GM19324 (cell line): ENCODE results near the gene CCNK.

Experiments used
- ATAC-seq: cut with Tn5 transposase; IDR thresholded peaks from one replicate; pipeline ENCODE4 v1.9.1; 2021; ENCODE audit warnings: mild to moderate bottlenecking, moderate library complexity; ENCODE audit not compliant: unreplicated experiment, low FRiP score

Gene CCNK

GRCh38 chr14:99532310-99532709 is 51.1 kb downstream of the CCNK start:
- no peak for ATAC-seq

GRCh38 chr14:99534333-99534732 is 53.1 kb downstream of the CCNK start:
- no peak for ATAC-seq

GRCh38 chr14:99534863-99535262 is 53.7 kb downstream of the CCNK start:
- no peak for ATAC-seq

- ATAC-seq, result no peak
These were observed 54.2 kb downstream of the CCNK start for GRCh38 chr14:99535448-99535847.

- no peak for ATAC-seq
These were observed 54.9 kb downstream of the CCNK start for GRCh38 chr14:99535908-99536778.

- ATAC-seq, result no peak
These were observed 56.2 kb downstream of the CCNK start for GRCh38 chr14:99537399-99537798.

GRCh38 chr14:99538275-99538674 is 57.1 kb downstream of the CCNK start:
- no peak for ATAC-seq

GRCh38 chr14:99538733-99539132 is 57.5 kb downstream of the CCNK start:
- ATAC-seq, result no peak

- no peak for ATAC-seq
These were observed 58.3 kb downstream of the CCNK start for GRCh38 chr14:99539491-99539890.

- no peak for ATAC-seq
These were observed 59.2 kb downstream of the CCNK start for GRCh38 chr14:99540196-99541032.

GRCh38 chr14:99541211-99541610 is 60.0 kb downstream of the CCNK start:
- no peak for ATAC-seq

- ATAC-seq, result no peak
These were observed 60.7 kb downstream of the CCNK start for GRCh38 chr14:99541677-99542470.

- no peak for ATAC-seq
These were observed 61.4 kb downstream of the CCNK start for GRCh38 chr14:99542566-99542965.

- no peak for ATAC-seq
These were observed 62.2 kb downstream of the CCNK start for GRCh38 chr14:99543370-99543769.

- ATAC-seq, result no peak
These were observed 62.8 kb downstream of the CCNK start for GRCh38 chr14:99543985-99544384.

GRCh38 chr14:99544991-99545390 is 63.8 kb downstream of the CCNK start:
- ATAC-seq, result no peak

GRCh38 chr14:99545586-99545985 is 64.4 kb downstream of the CCNK start:
- no peak for ATAC-seq

- no peak for ATAC-seq
These were observed 65.1 kb downstream of the CCNK start for GRCh38 chr14:99546234-99546879.

GRCh38 chr14:99548255-99548654 is 67.0 kb downstream of the CCNK start:
- ATAC-seq, result no peak

- no peak for ATAC-seq
These were observed 67.8 kb downstream of the CCNK start for GRCh38 chr14:99548871-99549515.
